ENCODE data around the gene RHOD.

Gene RHOD

GRCh38 chr11:67082071-67082791 lies 25.6 kb downstream of the RHOD start (continued):
- TF ChIP-seq TSHZ2 (CRISPR knock-in tag; IDR thresholded peaks at IDR 0.05) (no peak), ESRRG (CRISPR knock-in tag; IDR thresholded peaks at IDR 0.05) (no peak), ZC3H10 (CRISPR knock-in tag; IDR thresholded peaks at IDR 0.05) (no peak)

- TF ChIP-seq OSR1 (CRISPR knock-in tag; IDR thresholded peaks at IDR 0.05) (no peak), ZFP3 (CRISPR knock-in tag; IDR thresholded peaks at IDR 0.05) (no peak), ZNF70 (CRISPR knock-in tag; IDR thresholded peaks at IDR 0.05) (no peak), ARNTL (CRISPR knock-in tag; IDR thresholded peaks at IDR 0.05; ENCODE audit: borderline replicate concordance, low read depth) (no peak), CSDC2 (CRISPR knock-in tag; IDR thresholded peaks at IDR 0.05) (no peak), GLIS3 (CRISPR knock-in tag; IDR thresholded peaks at IDR 0.05) (no peak), ISL1 (CRISPR knock-in tag; IDR thresholded peaks at IDR 0.05) (no peak), ZFP30 (CRISPR knock-in tag; IDR thresholded peaks at IDR 0.05) (no peak), CREB5 (CRISPR knock-in tag; IDR thresholded peaks at IDR 0.05; ENCODE audit: low read depth) (no peak), ESRRG (CRISPR knock-in tag; IDR thresholded peaks at IDR 0.05) (no peak), POU6F1 (CRISPR knock-in tag; IDR thresholded peaks at IDR 0.05; ENCODE audit: borderline replicate concordance, low read depth) (no peak)
- ATAC-seq, result no peak
Measured at GRCh38 chr11:67083786-67084366, 27.2 kb downstream of the RHOD start.

GRCh38 chr11:67085617-67086016 lies 29.0 kb downstream of the RHOD start:
- TF ChIP-seq PATZ1 (CRISPR knock-in tag; IDR thresholded peaks at IDR 0.05; ENCODE audit: borderline replicate concordance) (no peak), SNAI2 (CRISPR knock-in tag; IDR thresholded peaks at IDR 0.05) (no peak), POU6F1 (CRISPR knock-in tag; IDR thresholded peaks at IDR 0.05; ENCODE audit: borderline replicate concordance, low read depth) (no peak), CSRNP3 (CRISPR knock-in tag; IDR thresholded peaks at IDR 0.05) (no peak), RARB (CRISPR knock-in tag; IDR thresholded peaks at IDR 0.05) (no peak), ZFP3 (CRISPR knock-in tag; IDR thresholded peaks at IDR 0.05) (no peak), TSHZ2 (CRISPR knock-in tag; IDR thresholded peaks at IDR 0.05) (no peak), ZNF70 (CRISPR knock-in tag; IDR thresholded peaks at IDR 0.05) (no peak), ARNTL (CRISPR knock-in tag; IDR thresholded peaks at IDR 0.05; ENCODE audit: borderline replicate concordance, low read depth) (no peak), ZNF565 (CRISPR knock-in tag; conservative IDR thresholded peaks at IDR 0.05; ENCODE audit: low read depth) (no peak), GLIS3 (CRISPR knock-in tag; IDR thresholded peaks at IDR 0.05) (no peak), ZNF8 (CRISPR knock-in tag; IDR thresholded peaks at IDR 0.05) (no peak)
- no peak for ATAC-seq

Measured in SK-N-SH treated with all-trans-retinoic acid at 6 μM for 48 hours (cell line).